ENCODE data around the gene RUNX1. TPM values are rescaled to one million over a fixed set of nuclear protein-coding genes. Genes with fewer than 3 reads are reported as not detected.

Gene RUNX1
- total and polyA plus RNA-seq, 2 experiments from 2014 or later: 0.12 TPM; not detected in 1

GRCh38 chr21:35020902-35021301, 28.2 kb downstream of the RUNX1 start:
- H3K27ac ChIP-seq: no peak overlapping the region
- H3K4me1 ChIP-seq (ENCODE audit: low read depth): peaks cover 6% of the 10 kb centered on the region
- H3K4me3 ChIP-seq: no peak overlapping the region
- no peaks in the 10 kb centered on the region for H3K36me3 ChIP-seq
- H3K27me3 ChIP-seq: peaks cover 44% of the 10 kb centered on the region
- no peak for TF ChIP-seq CTCF (IDR thresholded peaks at IDR 0.05; ENCODE audit: low read depth, low read length)
- H3K9me3 ChIP-seq (ENCODE audit: low read depth): no peaks in the 10 kb centered on the region
- no peak for DNase-seq (ENCODE audit: low read depth in 1 of 2, low spot score in 1 of 2)

GRCh38 chr21:35020436-35020835, 28.7 kb downstream of the RUNX1 start:
- no peak overlapping the region for H3K27ac ChIP-seq
- peaks cover 43% of the 10 kb centered on the region for H3K27me3 ChIP-seq
- no peak overlapping the region for H3K4me3 ChIP-seq
- no peak for DNase-seq (ENCODE audit: low read depth in 1 of 2, low spot score in 1 of 2)
- no peaks in the 10 kb centered on the region for H3K36me3 ChIP-seq
- no peak for TF ChIP-seq CTCF (IDR thresholded peaks at IDR 0.05; ENCODE audit: low read depth, low read length)
- H3K4me1 ChIP-seq (ENCODE audit: low read depth): peaks cover 6% of the 10 kb centered on the region
- H3K9me3 ChIP-seq (ENCODE audit: low read depth): no peaks in the 10 kb centered on the region

GRCh38 chr21:35019631-35020032, 29.5 kb downstream of the RUNX1 start:
- no peak for TF ChIP-seq CTCF (IDR thresholded peaks at IDR 0.05; ENCODE audit: low read depth, low read length)
- no peak for DNase-seq (ENCODE audit: low read depth in 1 of 2, low spot score in 1 of 2)

GRCh38 chr21:35017256-35017655, 31.8 kb downstream of the RUNX1 start:
- H3K36me3 ChIP-seq: no peaks in the 10 kb centered on the region
- no peak overlapping the region for H3K4me3 ChIP-seq
- peaks cover 6% of the 10 kb centered on the region for H3K4me1 ChIP-seq (ENCODE audit: low read depth)
- no peak overlapping the region for H3K27ac ChIP-seq
- TF ChIP-seq CTCF (IDR thresholded peaks at IDR 0.05; ENCODE audit: low read depth, low read length): no peak
- peaks cover 54% of the 10 kb centered on the region for H3K27me3 ChIP-seq
- H3K9me3 ChIP-seq (ENCODE audit: low read depth): no peaks in the 10 kb centered on the region
- DNase-seq (ENCODE audit: low read depth in 1 of 2, low spot score in 1 of 2): no peak

More at GRCh38 chr21:35019631-35020032, 29.5 kb downstream of the RUNX1 start:
- no peak overlapping the region for H3K4me3 ChIP-seq
- peaks cover 43% of the 10 kb centered on the region for H3K27me3 ChIP-seq
- H3K27ac ChIP-seq: no peak overlapping the region
- H3K36me3 ChIP-seq: no peaks in the 10 kb centered on the region
- peaks cover 6% of the 10 kb centered on the region for H3K4me1 ChIP-seq (ENCODE audit: low read depth)
- H3K9me3 ChIP-seq (ENCODE audit: low read depth): no peaks in the 10 kb centered on the region

GRCh38 chr21:35016517-35017188, 32.4 kb downstream of the RUNX1 start:
- no peak overlapping the region for H3K27ac ChIP-seq
- H3K36me3 ChIP-seq: no peaks in the 10 kb centered on the region
- H3K4me1 ChIP-seq (ENCODE audit: low read depth): peaks cover 6% of the 10 kb centered on the region
- no peak for TF ChIP-seq CTCF (IDR thresholded peaks at IDR 0.05; ENCODE audit: low read depth, low read length)
- no peak overlapping the region for H3K4me3 ChIP-seq
- H3K27me3 ChIP-seq: peaks cover 51% of the 10 kb centered on the region
- no peaks in the 10 kb centered on the region for H3K9me3 ChIP-seq (ENCODE audit: low read depth)
- DNase-seq (ENCODE audit: low read depth in 1 of 2, low spot score in 1 of 2): no peak

Data from cardiac muscle cell (in vitro differentiated cells and primary cell).